GM18508 (cell line): ENCODE data around the gene RHCG.

ENCODE experiments used
- ATAC-seq: cut with Tn5 transposase; IDR thresholded peaks from one replicate; pipeline ENCODE4 v1.9.1; 2021; ENCODE audit warnings: moderate number of reproducible peaks; ENCODE audit not compliant: insufficient read depth, unreplicated experiment

Gene RHCG

GRCh38 chr15:89506026-89506686 is 9.8 kb upstream of the RHCG start:
- no peak for ATAC-seq

- no peak for ATAC-seq
Measured at GRCh38 chr15:89504166-89504565, 7.8 kb upstream of the RHCG start.

GRCh38 chr15:89502867-89503595 is 6.6 kb upstream of the RHCG start:
- no peak for ATAC-seq

GRCh38 chr15:89501646-89502045 is 5.3 kb upstream of the RHCG start:
- ATAC-seq, result no peak

- no peak for ATAC-seq
Measured at GRCh38 chr15:89500397-89501270, 4.3 kb upstream of the RHCG start.

GRCh38 chr15:89499156-89499555 is 2.8 kb upstream of the RHCG start:
- no peak for ATAC-seq

GRCh38 chr15:89498574-89498906 is 2.2 kb upstream of the RHCG start:
- no peak for ATAC-seq

GRCh38 chr15:89497231-89497630 is 848 bp upstream of the RHCG start:
- ATAC-seq, result no peak

- ATAC-seq, result no peak
Measured at GRCh38 chr15:89495638-89496145, 691 bp downstream of the RHCG start.

- no peak for ATAC-seq
Measured at GRCh38 chr15:89494941-89495637, 1.3 kb downstream of the RHCG start.

GRCh38 chr15:89494031-89494430 is 2.4 kb downstream of the RHCG start:
- ATAC-seq, result no peak

GRCh38 chr15:89492934-89493631 is 3.3 kb downstream of the RHCG start:
- no peak for ATAC-seq

GRCh38 chr15:89492111-89492641 is 4.2 kb downstream of the RHCG start:
- ATAC-seq, result no peak

- no peak for ATAC-seq
Measured at GRCh38 chr15:89490814-89491315, 5.5 kb downstream of the RHCG start.

- ATAC-seq, result no peak
Measured at GRCh38 chr15:89490081-89490813, 6.1 kb downstream of the RHCG start.

- ATAC-seq, result no peak
Measured at GRCh38 chr15:89489376-89489775, 7.0 kb downstream of the RHCG start.

GRCh38 chr15:89487791-89488190 is 8.6 kb downstream of the RHCG start:
- ATAC-seq, result no peak

GRCh38 chr15:89486726-89487050 is 9.7 kb downstream of the RHCG start:
- no peak for ATAC-seq

- no peak for ATAC-seq
Measured at GRCh38 chr15:89483079-89483478, 13.3 kb downstream of the RHCG start.
